ENCODE data around the gene EXOC3L1. TPM values are rescaled to one million over a fixed set of nuclear protein-coding genes. Genes with fewer than 3 reads are reported as not detected.

EXOC3L1 gene
- total RNA-seq, 4 donors from 2014 or later, result 0.29 to 5.1 (median 1.8) TPM

- intact Hi-C loops (cut with DNase I; ENCODE audit: low total_unique reads), result no loop called here
- Histone ChIP-seq H3K27ac (peak overlapping the region in 1 of 2 donors; percentile 1), H3K9me3 (no peaks in the 10 kb centered on the region), H3K4me1 (no peaks in the 10 kb centered on the region), H3K27me3 (no peaks in the 10 kb centered on the region), H3K4me3 (no peak overlapping the region), H3K36me3 (no peaks in the 10 kb centered on the region)
- TF ChIP-seq, protein P1, sequence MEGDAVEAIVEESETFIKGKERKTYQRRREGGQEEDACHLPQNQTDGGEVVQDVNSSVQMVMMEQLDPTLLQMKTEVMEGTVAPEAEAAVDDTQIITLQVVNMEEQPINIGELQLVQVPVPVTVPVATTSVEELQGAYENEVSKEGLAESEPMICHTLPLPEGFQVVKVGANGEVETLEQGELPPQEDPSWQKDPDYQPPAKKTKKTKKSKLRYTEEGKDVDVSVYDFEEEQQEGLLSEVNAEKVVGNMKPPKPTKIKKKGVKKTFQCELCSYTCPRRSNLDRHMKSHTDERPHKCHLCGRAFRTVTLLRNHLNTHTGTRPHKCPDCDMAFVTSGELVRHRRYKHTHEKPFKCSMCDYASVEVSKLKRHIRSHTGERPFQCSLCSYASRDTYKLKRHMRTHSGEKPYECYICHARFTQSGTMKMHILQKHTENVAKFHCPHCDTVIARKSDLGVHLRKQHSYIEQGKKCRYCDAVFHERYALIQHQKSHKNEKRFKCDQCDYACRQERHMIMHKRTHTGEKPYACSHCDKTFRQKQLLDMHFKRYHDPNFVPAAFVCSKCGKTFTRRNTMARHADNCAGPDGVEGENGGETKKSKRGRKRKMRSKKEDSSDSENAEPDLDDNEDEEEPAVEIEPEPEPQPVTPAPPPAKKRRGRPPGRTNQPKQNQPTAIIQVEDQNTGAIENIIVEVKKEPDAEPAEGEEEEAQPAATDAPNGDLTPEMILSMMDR (IDR thresholded peaks at IDR 0.05), result no peak
- no peak for TF ChIP-seq POLR2A (IDR thresholded peaks at IDR 0.05)
- peak in 1 of 2 donors; percentile 50 for DNase-seq
Measured at GRCh38 chr16:67216612-67217490, 26.9 kb upstream of the EXOC3L1 start.

GRCh38 chr16:67215706-67216105 is 25.8 kb upstream of the EXOC3L1 start:
- no peak for DNase-seq
- Histone ChIP-seq H3K27me3 (no peaks in the 10 kb centered on the region), H3K4me1 (no peaks in the 10 kb centered on the region), H3K9me3 (no peaks in the 10 kb centered on the region), H3K4me3 (no peak overlapping the region), H3K27ac (no peak overlapping the region), H3K36me3 (no peaks in the 10 kb centered on the region)
- intact Hi-C loops (cut with DNase I; ENCODE audit: low total_unique reads), result no loop called here
- TF ChIP-seq, protein P1 (IDR thresholded peaks at IDR 0.05), result no peak
- TF ChIP-seq POLR2A (IDR thresholded peaks at IDR 0.05), result no peak

- DNase-seq, result no peak
- no peaks in the 10 kb centered on the region for H3K27me3 ChIP-seq
- TF ChIP-seq POLR2A (IDR thresholded peaks at IDR 0.05), result no peak
- TF ChIP-seq, protein P1 (IDR thresholded peaks at IDR 0.05), result no peak
- H3K27ac ChIP-seq, result no peak overlapping the region
- H3K36me3 ChIP-seq, result no peaks in the 10 kb centered on the region
- no peak overlapping the region for H3K4me3 ChIP-seq
- intact Hi-C loops (cut with DNase I; ENCODE audit: low total_unique reads), result no loop called here
- H3K9me3 ChIP-seq, result no peaks in the 10 kb centered on the region
- H3K4me1 ChIP-seq, result no peaks in the 10 kb centered on the region
Measured at GRCh38 chr16:67213197-67214019, 23.5 kb upstream of the EXOC3L1 start.

GRCh38 chr16:67212766-67213165 is 22.8 kb upstream of the EXOC3L1 start:
- H3K36me3 ChIP-seq, result no peaks in the 10 kb centered on the region
- H3K27me3 ChIP-seq, result no peaks in the 10 kb centered on the region
- intact Hi-C loops (cut with DNase I; ENCODE audit: low total_unique reads), result no loop called here
- DNase-seq, result no peak
- TF ChIP-seq, protein P1 (IDR thresholded peaks at IDR 0.05), result no peak
- TF ChIP-seq POLR2A (IDR thresholded peaks at IDR 0.05), result no peak
- H3K27ac ChIP-seq, result no peak overlapping the region
- no peaks in the 10 kb centered on the region for H3K9me3 ChIP-seq
- no peaks in the 10 kb centered on the region for H3K4me1 ChIP-seq
- H3K4me3 ChIP-seq, result no peak overlapping the region

GRCh38 chr16:67211674-67212073 is 21.7 kb upstream of the EXOC3L1 start:
- no peaks in the 10 kb centered on the region for H3K27me3 ChIP-seq
- H3K4me3 ChIP-seq, result no peak overlapping the region
- no peaks in the 10 kb centered on the region for H3K36me3 ChIP-seq
- intact Hi-C loops (cut with DNase I; ENCODE audit: low total_unique reads), result no loop called here
- no peak overlapping the region for H3K27ac ChIP-seq
- no peaks in the 10 kb centered on the region for H3K4me1 ChIP-seq
- no peak for DNase-seq
- TF ChIP-seq, protein P1 (IDR thresholded peaks at IDR 0.05), result no peak
- no peak for TF ChIP-seq POLR2A (IDR thresholded peaks at IDR 0.05)
- H3K9me3 ChIP-seq, result no peaks in the 10 kb centered on the region
